NCI-H526 (cell line): ENCODE measurements around the gene TSLP.

Source experiments
- DNase-seq, 2 experiments: peaks; one replicate each; lab custom pipeline; 2025; lab: John Stamatoyannopoulos, UW

TSLP gene

DNA sequence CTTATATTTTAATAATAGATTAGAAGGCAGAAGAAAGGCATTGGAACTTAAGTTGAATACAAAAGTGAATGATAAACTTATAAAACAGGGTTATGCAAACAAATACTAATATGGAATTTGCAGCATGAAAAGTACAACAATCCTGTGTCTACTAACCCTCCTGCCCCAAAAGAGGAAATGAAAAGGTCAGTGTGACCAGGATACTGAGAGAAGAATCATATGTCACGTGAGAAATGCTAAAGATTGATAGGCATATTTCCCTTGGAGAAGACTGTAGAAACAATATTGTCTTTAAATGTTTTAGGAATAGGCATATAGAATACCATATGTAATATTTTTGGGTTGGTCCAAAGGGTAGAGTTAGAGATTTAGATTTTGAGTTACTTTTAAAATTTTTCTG is 24.5 kb downstream of the TSLP start:
- no peak for DNase-seq

DNA sequence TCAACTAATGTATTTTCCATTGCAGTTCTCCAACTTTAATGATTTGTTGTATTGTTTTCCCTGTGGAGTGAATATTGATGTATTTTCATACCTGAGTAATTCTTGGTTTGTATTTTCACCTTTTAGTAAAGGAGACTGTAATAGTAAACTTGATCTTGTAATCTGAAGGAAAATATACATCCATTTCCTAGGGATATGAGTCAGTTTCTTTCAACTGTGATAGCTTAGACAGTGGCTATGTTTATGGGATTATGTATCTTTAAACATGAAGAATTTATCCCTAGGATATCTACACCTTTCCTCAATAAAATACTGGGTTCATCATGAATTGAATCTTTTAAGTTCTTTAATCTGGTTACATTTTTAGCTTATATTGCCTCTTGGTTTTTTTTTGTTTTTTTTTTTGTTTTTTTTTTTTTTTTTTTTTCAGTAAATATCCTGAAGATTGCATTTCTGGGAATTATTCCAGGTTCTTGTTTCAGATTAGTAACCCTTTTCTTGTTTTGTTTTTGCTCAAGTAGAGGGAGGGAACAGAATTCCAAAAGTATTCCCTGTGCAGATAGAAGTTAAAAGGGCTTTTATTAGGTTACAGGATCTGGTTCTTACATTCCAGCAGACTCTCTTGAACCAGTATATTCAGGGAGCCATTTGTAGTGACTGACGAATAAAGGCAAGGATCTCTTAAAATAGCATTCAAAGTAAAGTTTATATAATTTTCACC is 27.7 kb downstream of the TSLP start:
- no peak for DNase-seq

DNA sequence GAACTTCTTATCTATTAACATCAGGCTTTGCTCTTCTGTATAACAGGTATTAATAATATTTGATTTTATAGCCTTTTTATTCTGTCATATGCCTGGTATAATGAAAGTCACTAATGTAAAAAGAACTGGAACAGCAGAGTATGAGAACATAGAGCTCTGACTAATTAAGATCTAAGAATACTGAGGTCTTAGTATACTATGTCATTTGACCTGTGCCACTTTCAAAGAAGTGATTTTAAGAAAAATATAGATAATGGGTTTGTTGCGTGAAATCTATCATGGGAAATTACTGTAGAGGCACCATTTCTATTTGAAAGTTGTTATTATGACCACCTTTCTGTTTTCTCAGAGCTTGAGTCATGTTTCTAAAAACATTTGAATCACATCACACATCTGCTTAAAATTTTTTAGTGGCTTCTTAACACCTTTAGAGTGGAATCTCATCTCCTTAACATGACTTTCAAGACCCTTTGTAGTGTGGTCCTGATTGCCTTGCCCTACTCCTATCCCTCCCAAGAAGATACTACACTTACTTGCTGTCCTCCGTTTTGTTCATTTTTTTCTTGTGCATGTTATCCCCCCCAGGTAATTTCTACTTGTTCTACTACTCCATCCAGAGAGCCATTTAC is 34.9 kb downstream of the TSLP start:
- DNase-seq: no peak

DNA sequence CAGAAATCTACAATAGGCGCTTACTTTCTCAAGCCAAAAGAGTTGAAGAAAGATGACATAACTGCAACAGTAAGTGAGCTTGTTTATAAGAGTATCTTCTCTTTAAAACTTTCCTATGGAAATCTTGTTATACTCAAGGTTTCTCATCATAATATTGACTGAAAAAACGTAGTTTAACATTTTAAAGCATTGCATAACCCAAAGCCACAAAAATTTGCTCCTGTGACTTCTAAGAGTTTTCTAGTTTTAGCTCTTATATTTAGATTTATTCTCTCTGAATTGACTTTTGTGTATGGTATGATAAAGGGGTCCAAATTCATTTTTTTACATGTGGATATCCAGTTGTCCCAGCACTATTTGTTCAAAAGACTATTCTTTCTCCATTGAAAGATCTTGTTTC is 35.9 kb downstream of the TSLP start:
- no peak for DNase-seq

DNA sequence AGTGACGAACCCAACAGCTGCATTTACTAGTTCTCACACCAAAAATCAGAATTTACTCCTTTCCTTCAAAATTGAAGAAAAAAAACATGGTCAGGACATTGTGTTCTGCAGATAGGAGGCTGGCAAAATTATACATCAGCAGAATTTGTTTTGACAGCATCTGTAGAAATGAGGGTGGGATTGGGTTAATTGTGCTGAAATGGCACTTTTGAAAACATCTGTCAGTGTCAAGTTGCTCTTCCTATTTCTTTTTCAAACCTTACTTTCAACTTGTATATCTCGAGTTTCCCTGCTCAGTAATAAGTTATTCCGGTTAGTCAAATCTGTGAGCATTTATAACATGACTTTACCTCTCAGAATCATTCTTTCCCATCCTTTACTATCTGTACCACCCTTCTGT is 40.4 kb downstream of the TSLP start:
- no peak for DNase-seq

DNA sequence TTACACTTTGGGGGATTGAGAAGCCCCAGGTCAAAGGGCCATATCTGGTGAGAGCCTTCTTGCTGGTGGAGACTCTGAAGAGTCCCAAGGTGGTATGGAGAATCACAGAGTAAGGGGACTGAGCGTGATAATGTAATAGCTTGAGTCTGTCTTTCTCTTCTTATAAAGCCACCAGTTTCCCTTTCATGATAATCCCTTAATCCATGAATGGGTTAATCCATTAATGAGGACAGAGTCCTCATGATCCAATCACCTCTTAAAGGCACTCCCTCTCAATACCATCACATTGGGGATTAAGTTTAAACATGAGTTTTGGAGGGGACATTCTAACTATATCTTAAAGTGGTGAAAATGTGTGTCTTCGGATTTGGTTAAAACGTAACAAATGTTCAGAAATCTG is 42.2 kb downstream of the TSLP start:
- no peak for DNase-seq

DNA sequence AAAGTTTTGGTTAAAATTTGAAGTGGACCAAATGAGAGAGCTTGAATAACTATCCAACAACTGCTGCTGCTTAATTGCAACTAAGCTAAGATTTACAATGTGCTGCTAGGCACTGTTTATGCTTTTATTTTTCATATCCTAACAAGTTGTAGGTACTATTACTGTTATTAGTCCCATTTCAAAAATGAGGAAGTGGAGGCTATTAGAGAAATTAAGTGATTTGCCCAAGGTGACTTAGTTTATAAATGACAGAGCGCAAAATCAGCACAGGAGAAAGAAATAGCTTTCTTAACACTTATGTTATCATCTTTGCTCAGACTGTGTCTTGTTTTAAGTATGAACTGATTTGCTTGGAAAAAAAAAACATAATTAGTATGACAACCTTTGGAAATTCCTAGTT is 43.7 kb downstream of the TSLP start:
- DNase-seq: no peak

DNA sequence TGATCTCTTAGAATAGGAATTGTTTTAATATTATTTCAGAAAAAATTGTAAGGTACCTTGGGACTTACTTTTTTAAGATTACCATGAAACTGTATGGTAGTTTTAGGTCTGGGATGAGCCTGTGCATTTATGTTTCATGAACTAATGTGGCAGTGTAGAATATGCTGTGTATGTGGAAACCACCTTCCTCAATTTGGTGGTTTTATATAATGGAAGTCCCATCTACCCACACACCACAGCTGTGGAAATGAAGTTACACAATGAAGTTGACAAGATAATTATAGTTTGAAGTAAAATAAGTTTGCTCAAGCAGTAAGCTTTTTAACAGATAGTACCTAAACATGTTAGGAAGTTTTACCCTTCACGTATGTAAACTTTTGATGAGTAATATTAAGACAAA is 45.0 kb downstream of the TSLP start:
- DNase-seq: no peak

DNA sequence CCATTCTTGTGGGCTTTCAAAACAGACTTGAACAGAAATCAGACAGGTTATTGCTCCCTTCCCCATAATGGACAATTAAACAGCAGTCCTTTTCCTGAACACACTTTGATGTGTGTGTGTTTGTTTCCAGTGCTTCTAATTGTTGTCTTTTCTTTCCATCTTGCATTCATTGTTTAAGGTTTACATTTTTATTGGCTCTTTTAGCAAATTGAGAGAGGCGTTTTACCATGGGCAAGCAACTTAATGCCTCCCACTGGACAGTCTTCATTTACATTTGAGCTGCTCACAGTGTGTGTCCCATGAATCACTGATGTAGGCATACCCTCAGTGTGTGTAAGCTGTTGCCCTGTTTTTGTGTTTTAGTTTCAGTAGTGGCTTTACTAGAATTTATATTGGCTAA is 45.6 kb downstream of the TSLP start:
- no peak for DNase-seq

DNA sequence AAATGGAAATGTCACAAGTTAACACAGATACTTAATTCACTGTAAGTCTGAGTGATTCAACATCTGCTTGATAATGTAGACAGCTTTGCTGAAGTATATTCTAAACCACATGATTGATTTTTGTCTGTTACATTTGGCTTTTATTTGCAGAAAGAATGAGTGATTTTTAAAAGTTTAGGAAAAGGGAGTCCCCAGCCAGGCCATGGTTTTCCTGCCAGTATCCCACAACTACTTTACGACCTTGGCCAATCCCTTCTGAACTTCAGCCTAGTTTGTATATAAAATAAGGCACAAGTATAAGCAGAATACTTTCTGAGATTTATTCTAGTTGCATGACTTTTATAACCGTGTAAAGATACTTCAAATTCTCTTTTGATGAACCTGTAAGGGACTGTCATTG is 47.7 kb downstream of the TSLP start:
- DNase-seq: no peak

DNA sequence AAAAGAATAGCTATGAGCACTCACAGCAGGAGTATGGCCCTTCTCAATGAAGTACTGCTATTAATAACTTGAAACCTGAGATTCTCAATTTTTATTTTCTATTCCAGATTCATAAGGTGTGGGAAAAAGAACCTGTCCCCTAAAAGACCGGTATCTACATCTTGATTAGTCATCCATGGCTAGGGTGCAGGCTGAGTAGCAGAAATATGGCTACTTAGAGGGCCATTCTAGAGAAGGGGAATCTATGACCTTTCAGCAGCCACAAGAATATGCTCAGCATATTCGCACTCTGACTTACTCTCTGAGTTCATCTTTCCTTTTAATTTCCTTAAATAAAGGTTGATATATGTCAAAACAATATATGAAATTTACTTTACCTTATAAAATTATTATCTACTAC is 48.3 kb downstream of the TSLP start:
- no peak for DNase-seq

DNA sequence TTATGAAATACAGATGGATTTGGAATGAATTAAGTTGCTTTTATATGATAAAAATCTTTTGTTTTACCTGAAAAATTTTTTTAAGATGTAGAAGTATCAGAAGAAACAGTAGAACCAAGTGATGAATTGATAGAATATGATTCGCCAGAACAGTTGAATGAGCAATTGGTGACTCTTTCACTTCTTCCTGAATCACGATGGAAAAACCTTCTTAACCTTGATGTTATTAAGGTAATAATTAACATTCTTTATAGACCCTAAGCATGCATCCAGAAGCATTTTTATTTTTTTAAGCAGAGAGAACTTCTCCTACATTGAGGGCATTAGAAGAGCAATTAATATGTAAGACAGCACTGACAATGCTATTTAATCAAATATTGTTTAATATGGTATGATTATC is 49.4 kb downstream of the TSLP start:
- no peak for DNase-seq

DNA sequence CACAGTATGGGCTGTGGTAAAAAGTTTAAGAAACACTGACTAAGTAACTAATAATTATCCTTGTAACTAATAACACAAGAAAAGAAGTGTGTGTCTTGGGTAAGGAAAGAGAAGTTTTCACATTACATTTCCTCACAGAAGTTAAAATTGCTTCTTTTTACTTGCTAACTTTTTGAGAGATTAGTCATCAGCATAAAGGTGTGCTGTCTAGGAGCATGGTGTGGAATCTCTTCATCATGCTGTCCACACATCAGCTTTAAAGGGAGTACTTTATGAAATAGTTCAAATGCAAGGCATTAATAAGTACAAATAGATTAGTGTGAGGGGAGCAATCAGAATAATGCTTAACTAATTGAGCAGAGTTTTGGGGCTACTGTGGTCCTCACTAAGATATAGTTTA is 50.4 kb downstream of the TSLP start:
- DNase-seq: no peak

DNA sequence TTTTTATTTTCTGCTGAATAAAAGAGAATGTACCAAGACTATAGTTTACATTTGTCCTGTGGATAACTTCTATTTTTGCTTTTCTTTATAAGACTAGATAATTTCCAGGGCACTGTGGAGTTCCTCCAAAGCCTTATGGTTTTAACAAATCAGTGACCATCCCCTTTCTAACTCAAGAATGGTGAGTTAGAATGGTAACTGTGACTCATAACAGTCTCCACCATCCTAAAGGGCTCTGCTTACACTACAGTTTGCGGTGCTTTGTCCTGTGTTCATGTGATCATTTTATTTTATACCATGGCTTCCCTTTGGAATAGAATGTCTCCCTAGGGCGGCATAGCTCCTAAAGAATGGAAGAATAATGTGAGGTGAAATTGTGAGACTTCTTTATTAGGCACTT is 50.9 kb downstream of the TSLP start:
- no peak for DNase-seq

DNA sequence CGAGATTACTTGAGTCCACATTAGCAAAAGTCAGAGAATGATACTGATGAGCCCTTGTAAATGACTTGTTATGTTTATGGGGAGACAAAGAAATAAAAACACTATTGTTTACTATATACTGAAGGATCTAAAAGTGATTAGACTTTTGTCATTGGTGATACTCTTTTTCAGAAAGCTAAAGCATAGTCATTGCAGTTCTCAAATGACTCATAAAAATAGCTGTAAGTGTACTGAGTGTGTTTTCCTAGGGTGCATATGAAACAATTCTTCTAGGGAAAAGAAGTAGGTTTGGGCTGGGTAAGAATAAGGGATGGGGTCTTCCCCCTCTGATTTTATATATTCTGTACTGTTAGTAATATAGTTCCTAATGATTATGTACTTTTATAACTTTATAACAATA is 53.3 kb downstream of the TSLP start:
- DNase-seq: no peak

DNA sequence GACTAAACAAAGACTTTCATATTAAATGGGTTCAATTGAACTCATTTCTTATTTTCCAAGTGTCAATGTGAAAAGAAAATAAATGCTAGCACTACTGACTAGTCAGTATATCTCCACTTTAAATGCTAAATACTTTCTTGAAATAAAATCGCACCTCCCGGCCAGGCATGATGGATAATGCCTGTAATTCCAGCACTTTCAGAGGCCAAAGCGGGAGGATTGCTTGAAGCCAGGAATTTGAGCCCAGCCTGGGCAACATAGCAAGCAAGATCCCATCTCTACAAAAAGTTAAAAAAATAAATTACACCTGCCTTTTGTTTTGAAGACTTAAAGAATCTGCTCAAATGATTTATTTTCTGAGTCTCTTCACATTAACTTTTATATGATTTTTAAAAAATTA is 55.4 kb downstream of the TSLP start:
- no peak for DNase-seq
